Heart right ventricle (tissue), 16 donors: ENCODE data around the gene VTI1A. TPM values are rescaled to one million over a fixed set of nuclear protein-coding genes. Genes with fewer than 3 reads are reported as not detected.

Source experiments
- ATAC-seq, 8 donors: fragments of 200-7000 bp; cut with Tn5 transposase; one replicate each; pipeline ENCODE4 v1.9.1; 2020; ENCODE audit warnings: mild to moderate bottlenecking in 8 of 8, moderate library complexity in 8 of 8, moderate number of reproducible peaks in 1 of 8
- DNase-seq, 2 donors: peaks; one replicate each; pipeline ENCODE4 v3.0.0-alpha.2; 2020
- H3K27ac ChIP-seq, 10 donors: fragments of 200-600 bp; sonication (generic) in 2 of 10; one replicate each; pipeline versions ENCODE4 v1.5.0 to v1.8.0; 2020 to 2022; ENCODE audit warnings: mild to moderate bottlenecking in 3 of 10
- H3K27me3 ChIP-seq, 7 donors: fragments of 200-600 bp; one replicate each; pipeline ENCODE4 v1.8.0; 2021 to 2022; ENCODE audit warnings: mild to moderate bottlenecking in 2 of 7
- H3K36me3 ChIP-seq, 9 donors: fragments of 200-600 bp; sonication (generic) in 1 of 9; one replicate each; pipeline versions ENCODE4 v1.5.0 to v1.8.0; 2020 to 2022; ENCODE audit warnings: mild to moderate bottlenecking in 2 of 9
- H3K4me1 ChIP-seq, 9 donors: fragments of 200-600 bp; sonication (generic) in 1 of 9; one replicate each; pipeline versions ENCODE4 v1.5.0 to v1.8.0; 2020 to 2022; ENCODE audit warnings: mild to moderate bottlenecking in 4 of 9
- H3K4me3 ChIP-seq, 10 donors: fragments of 200-600 bp; sonication (generic) in 2 of 10; one replicate each; pipeline versions ENCODE4 v1.5.0 to v1.8.0; 2020 to 2022; ENCODE audit warnings: mild to moderate bottlenecking in 7 of 10, moderate library complexity in 2 of 10
- H3K9me3 ChIP-seq, 11 donors: fragments of 200-600 bp in 10 of 11; sonication (generic) in 2 of 11; one replicate each; pipeline versions ENCODE4 v1.5.0 to v1.8.0; 2013 to 2022; ENCODE audit warnings: mild to moderate bottlenecking in 2 of 11, control low read depth in 1 of 11, moderate library complexity in 1 of 11
- CTCF ChIP-seq, 9 donors: fragments of 200-600 bp; sonication (generic) in 2 of 9; IDR thresholded peaks; one replicate each; pipeline versions ENCODE4 v1.5.0 to v1.8.0; 2021 to 2022; ENCODE audit warnings: antibody characterized with exemption in 9 of 9, mild to moderate bottlenecking in 5 of 9, moderate library complexity in 1 of 9
- WGBS, 2 donors: extraction: QIAGEN DNeasy Blood & Tissue Kit; methylation state at CpG; one replicate each; pipeline ENCODE4 v1.1.7; 2013; ENCODE audit warnings: inconsistent platforms in 1 of 2; 5-methylcytosine and 5-hydroxymethylcytosine counted together
- intact Hi-C, 10 donors: fragments of 100-400 bp; cut with DNase I; formaldehyde crosslinking; loops; one replicate each; pipeline versions ENCODE4 v1.11.1 to v1.14.2; 2022
- polyA plus RNA-seq, 2 donors: library from polyadenylated mRNA; stranded (reverse); fragments of 200-250 nt; gene quantifications; one replicate each; pipeline ENCODE4 v1.2.3, GENCODE V29; 2013
- total RNA-seq, 10 donors: library from RNA; stranded (reverse); fragmentation: NEBNext Ultra II Directional in 3 of 10; extraction: Animal tissue kit (Norgen Biotek cat#: 25700) in 3 of 10; gene quantifications; one replicate each; pipeline versions ENCODE4 v1.2.1 to v1.2.4, GENCODE V29; 2021 to 2023
- donor health status: Arrhythmogenic right ventricular cardiomyopathy.
- donor health status: ischemic (EF 13 %, LVEDD 7.1; RV severe dilation, severe dysfunction).
- donor health status: healthy with polysubstance abuse.
- donor health status: DM: no; HTN: yes; CAD: no.
- donor health status: DM: no; HTN: no; CAD: no.
- donor health status: ischemic (EF 25% LVEDD 6.9; RV normal size, moderate dysfunction).
- donor health status: ischemic (EF 25% LVEDD 5.7; RV mildly dilated, moderate dysfunction).
- donor health status: healthy.
- donor health status: DM: yes; HTN: yes; CAD: no.
- donor health status: Ischemic cardiomyopathy.
- donor health status: ischemic (EF 35%, LVEDD 5.7; RV mildly dilated, moderate dysfunction).
- donor health status: nonischemic (EF 11% LVEDD 7.7; RV severe dilation, severe dysfunction).
- donor health status: DM: yes; HTN: yes; CAD: no.
- donor health status: PGD.
- donor health status: ischemic (EF 29% LVEDD 5.4; RV normal size, mild dysfunction).
- donor health status: nonischemic (EF 23%, LVEDD 6.1; RV moderate dilation, normal function).

VTI1A gene
- total and polyA plus RNA-seq, 12 donors, result 6.2 to 24.5 (median 20.6) TPM

GRCh38 chr10:112658465-112658864 lies 211.4 kb downstream of the VTI1A start:
- DNase-seq (no peak), ATAC-seq (no peak)
- H3K4me1 ChIP-seq, result no peaks in the 10 kb centered on the region
- H3K9me3 ChIP-seq, result peaks cover 0 to 14% (median 0%) of the 10 kb centered on the region in 11 donors
- intact Hi-C loops, result no loop called here
- TF ChIP-seq CTCF (IDR thresholded peaks at IDR 0.05), result no peak
- H3K27me3 ChIP-seq, result no peaks in the 10 kb centered on the region
- H3K36me3 ChIP-seq, result no peaks in the 10 kb centered on the region
- no peak overlapping the region for H3K4me3 ChIP-seq
- 93 to 97% methylated on average over 2 of the region's 2 CpGs for WGBS, 2 donors
- no peak overlapping the region for H3K27ac ChIP-seq

- ATAC-seq (no peak), DNase-seq (no peak)
- H3K27ac ChIP-seq, result no peak overlapping the region
- no peak for TF ChIP-seq CTCF (IDR thresholded peaks at IDR 0.05)
- H3K27me3 ChIP-seq, result no peaks in the 10 kb centered on the region
- no peaks in the 10 kb centered on the region for H3K4me1 ChIP-seq
- 77 to 88% methylated on average over 6 of the region's 6 CpGs for WGBS, 2 donors
- H3K4me3 ChIP-seq, result no peak overlapping the region
- intact Hi-C loops, result no loop called here
- no peaks in the 10 kb centered on the region for H3K36me3 ChIP-seq
- peaks cover 0 to 14% (median 0%) of the 10 kb centered on the region in 11 donors for H3K9me3 ChIP-seq
These were observed 212.1 kb downstream of the VTI1A start for GRCh38 chr10:112658900-112659638.

- ATAC-seq (no peak), DNase-seq (no peak)
- Histone ChIP-seq H3K27me3 (no peaks in the 10 kb centered on the region), H3K9me3 (peaks cover 0 to 13% (median 0%) of the 10 kb centered on the region in 11 donors), H3K27ac (no peak overlapping the region), H3K36me3 (peaks cover 0 to 6% (median 0%) of the 10 kb centered on the region in 9 donors), H3K4me1 (no peaks in the 10 kb centered on the region), H3K4me3 (no peak overlapping the region)
- intact Hi-C loops, result no loop called here
- TF ChIP-seq CTCF (IDR thresholded peaks at IDR 0.05), result no peak
- WGBS, 2 donors, result 92 to 96% methylated on average over 6 of the region's 6 CpGs
These were observed 216.5 kb downstream of the VTI1A start for GRCh38 chr10:112663234-112664125.

GRCh38 chr10:112666094-112666493 lies 219.1 kb downstream of the VTI1A start:
- Histone ChIP-seq H3K27me3 (no peaks in the 10 kb centered on the region), H3K4me1 (no peaks in the 10 kb centered on the region), H3K36me3 (peaks cover 0 to 30% (median 0%) of the 10 kb centered on the region in 9 donors), H3K9me3 (peaks cover 0 to 13% (median 0%) of the 10 kb centered on the region in 11 donors), H3K4me3 (no peak overlapping the region), H3K27ac (no peak overlapping the region)
- intact Hi-C loops, result no loop called here
- TF ChIP-seq CTCF (IDR thresholded peaks at IDR 0.05), result no peak
- DNase-seq, result no peak
- no peak for ATAC-seq
